Measurements from ENCODE around the gene LRFN2.

The LRFN2 gene

DNA sequence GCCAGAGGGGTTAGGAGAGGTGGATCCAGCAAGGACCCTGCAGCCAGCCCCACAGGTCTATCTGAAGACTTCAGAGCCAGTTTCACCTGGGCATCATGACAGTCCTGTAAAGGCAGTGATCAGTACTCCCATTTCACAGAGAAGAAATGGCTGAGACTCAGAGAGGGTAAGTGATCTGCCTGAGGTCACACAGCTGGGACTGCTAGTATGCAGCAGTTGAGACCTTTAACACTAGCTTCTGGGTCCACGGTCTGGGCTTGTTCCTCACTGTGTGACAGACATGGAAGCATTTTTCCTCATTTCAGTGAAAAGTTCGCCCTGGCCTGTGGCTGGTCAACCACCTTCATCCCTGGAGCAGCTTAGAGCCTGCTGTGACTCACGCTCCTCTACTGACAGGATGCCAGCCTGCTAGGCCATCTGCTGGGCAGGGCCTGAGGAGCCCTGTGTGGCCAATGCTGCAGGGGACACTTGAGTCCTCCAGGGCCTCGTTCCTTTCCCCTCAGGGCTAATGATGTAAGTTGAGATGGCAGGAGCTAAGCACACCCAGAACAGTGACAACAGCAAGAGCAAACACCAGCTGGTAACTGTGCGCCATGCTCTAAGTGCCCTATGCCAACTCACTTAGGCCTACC lies 192.0 kb downstream of the LRFN2 start:
- TF ChIP-seq CTCF (IDR thresholded peaks at IDR 0.05; ENCODE audit: low read depth, low read length, poor library complexity, severe bottlenecking) (no peak), EZH2phosphoT487 (IDR thresholded peaks at IDR 0.05; ENCODE audit: borderline replicate concordance, low read length) (no peak)
- no peak overlapping the region for H3K4me3 ChIP-seq (ENCODE audit: low read length)
- no peaks in the 10 kb centered on the region for H3F3A ChIP-seq (ENCODE audit: control insufficient read depth, insufficient read depth)
- no peaks in the 10 kb centered on the region for H3K9me2 ChIP-seq (replicated peaks; ENCODE audit: control insufficient read depth, low read length)
- no peaks in the 10 kb centered on the region for H3K4me1 ChIP-seq (ENCODE audit: control insufficient read depth, low read length)
- no peaks in the 10 kb centered on the region for H3K36me3 ChIP-seq (ENCODE audit: control insufficient read depth, low read length)
- H3K9me3 ChIP-seq (ENCODE audit: control insufficient read depth, insufficient read depth, low read length) = no peaks in the 10 kb centered on the region
- H3K27me3 ChIP-seq (ENCODE audit: control insufficient read depth, low read length) = no peaks in the 10 kb centered on the region
- no peak overlapping the region for H3K27ac ChIP-seq (ENCODE audit: low read depth, low read length)
- no peaks in the 10 kb centered on the region for H4K20me1 ChIP-seq (ENCODE audit: control insufficient read depth, insufficient read depth, low read depth, low read length)
- no peak overlapping the region for H3K4me2 ChIP-seq (ENCODE audit: low read length)
- no peaks in the 10 kb centered on the region for H3K79me2 ChIP-seq (ENCODE audit: control insufficient read depth, low read length)

GRCh38 chr6:40394381-40394780 lies 192.8 kb downstream of the LRFN2 start:
- H3K9me3 ChIP-seq (ENCODE audit: control insufficient read depth, insufficient read depth, low read length) = no peaks in the 10 kb centered on the region
- H3K4me2 ChIP-seq (ENCODE audit: low read length) = no peak overlapping the region
- H3K36me3 ChIP-seq (ENCODE audit: control insufficient read depth, low read length) = no peaks in the 10 kb centered on the region
- no peak for TF ChIP-seq CTCF (IDR thresholded peaks at IDR 0.05; ENCODE audit: low read depth, low read length, poor library complexity, severe bottlenecking)
- TF ChIP-seq EZH2phosphoT487 (IDR thresholded peaks at IDR 0.05; ENCODE audit: borderline replicate concordance, low read length) = no peak
- no peak overlapping the region for H3K27ac ChIP-seq (ENCODE audit: low read depth, low read length)
- H3K9me2 ChIP-seq (replicated peaks; ENCODE audit: control insufficient read depth, low read length) = no peaks in the 10 kb centered on the region
- no peaks in the 10 kb centered on the region for H3K79me2 ChIP-seq (ENCODE audit: control insufficient read depth, low read length)
- H3K27me3 ChIP-seq (ENCODE audit: control insufficient read depth, low read length) = peaks cover under 1% of the 10 kb centered on the region; the same call in 1 of the 2 replicates
- no peaks in the 10 kb centered on the region for H3K4me1 ChIP-seq (ENCODE audit: control insufficient read depth, low read length)
- H3F3A ChIP-seq (ENCODE audit: control insufficient read depth, insufficient read depth) = no peaks in the 10 kb centered on the region
- no peak overlapping the region for H3K4me3 ChIP-seq (ENCODE audit: low read length)
- H4K20me1 ChIP-seq (ENCODE audit: control insufficient read depth, insufficient read depth, low read depth, low read length) = no peaks in the 10 kb centered on the region

GRCh38 chr6:40393641-40394040 lies 193.5 kb downstream of the LRFN2 start:
- Histone ChIP-seq H3F3A (ENCODE audit: control insufficient read depth, insufficient read depth) (no peaks in the 10 kb centered on the region), H3K4me2 (ENCODE audit: low read length) (no peak overlapping the region), H3K9me3 (ENCODE audit: control insufficient read depth, insufficient read depth, low read length) (no peaks in the 10 kb centered on the region), H3K79me2 (ENCODE audit: control insufficient read depth, low read length) (no peaks in the 10 kb centered on the region), H3K27me3 (ENCODE audit: control insufficient read depth, low read length) (peaks cover 3% of the 10 kb centered on the region; the same call in 1 of the 2 replicates), H4K20me1 (ENCODE audit: control insufficient read depth, insufficient read depth, low read depth, low read length) (no peaks in the 10 kb centered on the region), H3K4me3 (ENCODE audit: low read length) (no peak overlapping the region), H3K27ac (ENCODE audit: low read depth, low read length) (no peak overlapping the region), H3K36me3 (ENCODE audit: control insufficient read depth, low read length) (no peaks in the 10 kb centered on the region), H3K4me1 (ENCODE audit: control insufficient read depth, low read length) (no peaks in the 10 kb centered on the region), H3K9me2 (replicated peaks; ENCODE audit: control insufficient read depth, low read length) (no peaks in the 10 kb centered on the region)
- TF ChIP-seq CTCF (IDR thresholded peaks at IDR 0.05; ENCODE audit: low read depth, low read length, poor library complexity, severe bottlenecking) (no peak), EZH2phosphoT487 (IDR thresholded peaks at IDR 0.05; ENCODE audit: borderline replicate concordance, low read length) (no peak)
